H1 (cell line): Measurements from ENCODE around the gene MPRIP. TPM values are rescaled to one million over a fixed set of nuclear protein-coding genes. Genes with fewer than 3 reads are reported as not detected.

Experiments
- CTCF ChIA-PET: fragments of 300-600 bp; sonication (Branson Sonifier 250); formaldehyde crosslinking; loops from one replicate; lab custom pipeline; 2021; ENCODE audit not compliant: partially characterized antibody; lab: Charles Lee
- POLR2A ChIA-PET: fragments of 300-600 bp; sonication (Branson Sonifier 250); formaldehyde crosslinking; loops from one replicate; lab custom pipeline; 2021; ENCODE audit warnings: inconsistent platforms; ENCODE audit not compliant: partially characterized antibody; lab: Charles Lee
- DNase-seq, 2 experiments: peaks; one replicate each; pipeline versions ENCODE4 v3.0.0 to v3.0.0-alpha.2; 2010 to 2022; ENCODE audit warnings: low spot score in 2 of 2, low read depth in 1 of 2, mixed read lengths in 1 of 2
- FAIRE-seq: peaks from 2 replicates; lab custom pipeline; 2011; peaks lifted over from hg19 to GRCh38; lab: Jason Lieb, UNC
- H2AFZ ChIP-seq: 2 replicates; pipeline ENCODE4 v1.8.1; 2012; ENCODE audit warnings: low read length, inconsistent platforms
- H2AK5ac ChIP-seq: 2 replicates; pipeline ENCODE4 v1.6.1; 2013; ENCODE audit warnings: low read depth, low read length
- H2BK120ac ChIP-seq: replicated peaks from 2 replicates; pipeline ENCODE3; 2013; ENCODE audit warnings: low read depth, low read length, inconsistent platforms
- H2BK12ac ChIP-seq: 2 replicates; pipeline ENCODE4 v1.6.1; 2013; ENCODE audit warnings: low read depth, low read length
- H2BK15ac ChIP-seq: 2 replicates; pipeline ENCODE4 v1.6.1; 2013; ENCODE audit warnings: low read length
- H2BK20ac ChIP-seq: 2 replicates; pipeline ENCODE4 v1.6.1; 2013; ENCODE audit warnings: low read length
- H2BK5ac ChIP-seq: 2 replicates; pipeline ENCODE4 v1.6.1; 2013; ENCODE audit warnings: low read depth, low read length
- H3K14ac ChIP-seq: 2 replicates; pipeline ENCODE4 v1.6.1; 2013; ENCODE audit warnings: inconsistent platforms; ENCODE audit not compliant: insufficient read length
- H3K18ac ChIP-seq: 2 replicates; pipeline ENCODE4 v1.6.1; 2013; ENCODE audit warnings: low read length; ENCODE audit errors: extremely low read depth
- H3K23ac ChIP-seq: 2 replicates; pipeline ENCODE4 v1.6.1; 2013; ENCODE audit warnings: inconsistent platforms; ENCODE audit not compliant: insufficient read length
- H3K23me2 ChIP-seq: 2 replicates; pipeline ENCODE4 v1.6.1; 2013; ENCODE audit warnings: low read depth, low read length
- H3K27ac ChIP-seq: 2 replicates; pipeline ENCODE4 v1.6.1; 2011; ENCODE audit warnings: low read depth, low read length, inconsistent platforms
- H3K27me3 ChIP-seq, 4 experiments: replicated peaks in 1 of 4; 1 replicate in 1 of 4; 2 replicates in 3 of 4; pipeline versions ENCODE4 v1.6.1 to v1.8.1; 2011 to 2013; ENCODE audit warnings: low read length in 3 of 4, mild to moderate bottlenecking in 3 of 4, inconsistent platforms in 2 of 4, mixed read lengths in 2 of 4, moderate library complexity in 1 of 4; ENCODE audit not compliant: control insufficient read depth in 3 of 4, insufficient read depth in 3 of 4; ENCODE audit errors: extremely low read depth in 1 of 4
- H3K36me3 ChIP-seq, 4 experiments: 2 replicates each; pipeline versions ENCODE4 v1.6.1 to v1.8.1; 2011 to 2013; ENCODE audit warnings: mild to moderate bottlenecking in 4 of 4, low read length in 3 of 4, moderate library complexity in 2 of 4, control low read depth in 1 of 4, inconsistent platforms in 1 of 4; ENCODE audit not compliant: insufficient read depth in 4 of 4, control insufficient read depth in 2 of 4
- H3K4ac ChIP-seq: replicated peaks from 2 replicates; pipeline ENCODE3; 2013; ENCODE audit warnings: low read length, low read depth, mixed read lengths, inconsistent platforms; ENCODE audit not compliant: insufficient read length
- H3K4me1 ChIP-seq, 4 experiments: replicated peaks in 1 of 4; 1 replicate in 1 of 4; 2 replicates in 3 of 4; pipeline versions ENCODE4 v1.6.1 to v1.8.1; 2011 to 2013; ENCODE audit warnings: low read length in 3 of 4, inconsistent platforms in 2 of 4, mixed read lengths in 1 of 4; ENCODE audit not compliant: insufficient read depth in 4 of 4, control insufficient read depth in 3 of 4
- H3K4me2 ChIP-seq, 2 experiments: 2 replicates each; pipeline versions ENCODE4 v1.6.1 to v1.8.1; 2011 to 2013; ENCODE audit warnings: low read depth in 2 of 2, low read length in 2 of 2, control low read depth in 1 of 2, inconsistent platforms in 1 of 2, mild to moderate bottlenecking in 1 of 2; ENCODE audit not compliant: insufficient read depth in 1 of 2
- H3K4me3 ChIP-seq, 4 experiments: fragments of 200-600, 300-600 bp in 1 of 4; sonication (generic), shearing (Covaris generic), sonication (Bioruptor Twin) in 1 of 4; 2 replicates each; pipeline versions ENCODE4 v1.5.1 to v1.8.1; 2011 to 2016; ENCODE audit warnings: low read length in 4 of 4, low read depth in 3 of 4, control low read depth in 2 of 4, inconsistent platforms in 2 of 4, mild to moderate bottlenecking in 2 of 4, mixed read lengths in 1 of 4, moderate library complexity in 1 of 4; ENCODE audit not compliant: insufficient read depth in 2 of 4; ENCODE audit errors: extremely low read depth in 1 of 4
- H3K56ac ChIP-seq: replicated peaks from 2 replicates; pipeline ENCODE3; 2013; ENCODE audit warnings: low read depth, mild to moderate bottlenecking, mixed read lengths, low read length, inconsistent platforms; ENCODE audit not compliant: insufficient read length
- H3K79me1 ChIP-seq: 2 replicates; pipeline ENCODE4 v1.6.1; 2013; ENCODE audit warnings: low read depth, low read length, control low read depth
- H3K79me2 ChIP-seq, 2 experiments: 2 replicates each; pipeline versions ENCODE4 v1.6.1 to v1.8.1; 2012 to 2013; ENCODE audit warnings: low read length in 2 of 2, mild to moderate bottlenecking in 2 of 2, inconsistent platforms in 1 of 2; ENCODE audit not compliant: insufficient read depth in 2 of 2, control insufficient read depth in 1 of 2
- H3K9ac ChIP-seq, 4 experiments: replicated peaks in 1 of 4; 1 replicate in 1 of 4; 2 replicates in 3 of 4; pipeline versions ENCODE4 v1.6.1 to v1.8.1; 2011 to 2013; ENCODE audit warnings: low read depth in 3 of 4, low read length in 3 of 4, control low read depth in 2 of 4, mild to moderate bottlenecking in 2 of 4, moderate library complexity in 2 of 4, inconsistent platforms in 1 of 4; ENCODE audit errors: extremely low read depth in 1 of 4
- H3K9me3 ChIP-seq, 2 experiments: 2 replicates each; pipeline versions ENCODE4 v1.6.1 to v1.8.1; 2012 to 2013; ENCODE audit warnings: mild to moderate bottlenecking in 2 of 2, moderate library complexity in 2 of 2, control low read depth in 1 of 2, inconsistent platforms in 1 of 2, low read depth in 1 of 2, low read length in 1 of 2, mixed read lengths in 1 of 2; ENCODE audit not compliant: insufficient read depth in 2 of 2
- H4K20me1 ChIP-seq, 2 experiments: replicated peaks in 1 of 2; 2 replicates each; pipeline versions ENCODE3 to v1.8.1; 2011 to 2013; ENCODE audit warnings: inconsistent platforms in 2 of 2, low read length in 2 of 2, mild to moderate bottlenecking in 1 of 2; ENCODE audit not compliant: insufficient read depth in 2 of 2, control insufficient read depth in 1 of 2
- H4K5ac ChIP-seq: 2 replicates; pipeline ENCODE4 v1.6.1; 2013; ENCODE audit warnings: low read length, low read depth, mixed read lengths, inconsistent platforms; ENCODE audit not compliant: insufficient read length
- H4K8ac ChIP-seq: 2 replicates; pipeline ENCODE4 v1.8.0; 2013; ENCODE audit warnings: mild to moderate bottlenecking, moderate library complexity, low read length, inconsistent platforms; ENCODE audit not compliant: insufficient read depth; ENCODE audit errors: extremely low read depth
- H4K91ac ChIP-seq: replicated peaks from 2 replicates; pipeline ENCODE3; 2013; ENCODE audit warnings: low read length, mixed read lengths, inconsistent platforms; ENCODE audit not compliant: insufficient read length
- CEBPB ChIP-seq: IDR thresholded peaks from 2 replicates; pipeline ENCODE4 v1.6.1; 2012; ENCODE audit warnings: low read depth, low read length
- GABPA ChIP-seq: IDR thresholded peaks from 2 replicates; pipeline ENCODE4 v1.6.1; 2011; ENCODE audit warnings: mild to moderate bottlenecking, low read length, moderate library complexity, borderline replicate concordance; ENCODE audit not compliant: insufficient read depth
- GTF2F1 ChIP-seq: IDR thresholded peaks from 2 replicates; pipeline ENCODE4 v1.6.1; 2012; ENCODE audit warnings: low read depth, low read length, improper control_type of control experiment, borderline replicate concordance
- HDAC2 ChIP-seq, 2 experiments: fragments of 300-600 bp in 1 of 2; sonication (generic) in 1 of 2; IDR thresholded peaks; 2 replicates each; pipeline ENCODE4 v1.6.1; 2011 to 2012; ENCODE audit warnings: low read depth in 2 of 2, low read length in 2 of 2, mild to moderate bottlenecking in 2 of 2, moderate library complexity in 2 of 2, borderline replicate concordance in 1 of 2, inconsistent platforms in 1 of 2
- JUN ChIP-seq: IDR thresholded peaks from 2 replicates; pipeline ENCODE4 v1.6.1; 2011; ENCODE audit warnings: low read depth, mild to moderate bottlenecking, improper control_type of control experiment, low read length
- KDM5A ChIP-seq: fragments of 200-600 bp; IDR thresholded peaks from 2 replicates; pipeline ENCODE4 v1.7.1; 2012; ENCODE audit warnings: mild to moderate bottlenecking, low read length, inconsistent platforms, mixed read lengths
- MAX ChIP-seq: IDR thresholded peaks from 2 replicates; pipeline ENCODE4 v1.6.1; 2012; ENCODE audit warnings: inconsistent platforms
- SP2 ChIP-seq: IDR thresholded peaks from 2 replicates; pipeline ENCODE4 v1.6.1; 2012; ENCODE audit warnings: mild to moderate bottlenecking, low read length, inconsistent platforms
- TAF7 ChIP-seq: optimal IDR thresholded peaks from 2 replicates; pipeline ENCODE3; 2011; ENCODE audit warnings: low read depth, mild to moderate bottlenecking, inconsistent platforms, low read length, moderate library complexity, borderline replicate concordance
- WGBS, 2 experiments: shearing (Covaris generic) in 1 of 2; methylation state at CpG; one replicate each; pipeline versions ENCODE4 v1.1.6 to v1.1.7; 2013 to 2015; ENCODE audit warnings: low lambda C conversion rate in 2 of 2, mixed read lengths in 2 of 2, inconsistent platforms in 1 of 2, low coverage in 1 of 2, missing lambda C conversion rate in 1 of 2; ENCODE audit not compliant: insufficient replicate concordance in 2 of 2, insufficient coverage in 1 of 2, insufficient read length in 1 of 2; ENCODE audit errors: extremely low coverage in 1 of 2, missing lambda C conversion rate in 1 of 2; 5-methylcytosine and 5-hydroxymethylcytosine counted together
- polyA plus RNA-seq, 7 experiments: library from polyadenylated mRNA; depleted of rRNA in 3 of 7; stranded (reverse) in 5 of 7; unstranded in 2 of 7; fragments of >200 nt in 5 of 7; fragments of 200-250 nt in 2 of 7; gene quantifications; 1 replicate in 5 of 7; 2 replicates in 1 of 7; 4 replicates in 1 of 7; pipeline versions ENCODE4 v1.2.1 to v1.2.3, GENCODE V29; 2011 to 2013; ENCODE audit warnings: missing spikeins in 2 of 7, mixed read lengths in 2 of 7
- total RNA-seq: library from RNA; stranded (reverse); fragmentation: NEBNext Ultra II Directional; extraction: Animal tissue kit (Norgen Biotek cat#: 25700); gene quantifications from 2 replicates; pipeline ENCODE4 v1.2.1, GENCODE V29; 2021
- TF ChIP-seq, protein P1 (sequence below): IDR thresholded peaks from 2 replicates; pipeline ENCODE4 v1.6.1; 2011; ENCODE audit warnings: low read depth, mild to moderate bottlenecking, low read length; ENCODE audit not compliant: insufficient read depth

MPRIP gene
- total and polyA plus RNA-seq, 2 of the 8 experiments (the other 6 are each of a cell fraction or from before 2014, with no cell fraction given): 48.6 to 146 TPM

GRCh38 chr17:17168401-17168800 lies 126.1 kb downstream of the MPRIP start:
- Histone ChIP-seq H3K9ac (no peak overlapping the region), H3K4me3 (no peak overlapping the region)
- CTCF ChIA-PET: interaction anchor here (0.6 to 6.2 kb wide), 10 partner anchors 10 to 312 kb away, joined by 3 to 44 read pairs (median 3); no protein-coding TSS in a partner anchor

More at GRCh38 chr17:17168401-17168800, 126.1 kb downstream of the MPRIP start:
- H2BK5ac ChIP-seq: no peak overlapping the region
- H3K14ac ChIP-seq: no peak overlapping the region
- no peak overlapping the region for H2AFZ ChIP-seq
- H3K4me1 ChIP-seq: no peaks in the 10 kb centered on the region
- no peak overlapping the region for H3K4me2 ChIP-seq
- H3K79me1 ChIP-seq: no peaks in the 10 kb centered on the region
- no peak overlapping the region for H2BK15ac ChIP-seq
- no peak for TF ChIP-seq GTF2F1
- TF ChIP-seq, protein P1, sequence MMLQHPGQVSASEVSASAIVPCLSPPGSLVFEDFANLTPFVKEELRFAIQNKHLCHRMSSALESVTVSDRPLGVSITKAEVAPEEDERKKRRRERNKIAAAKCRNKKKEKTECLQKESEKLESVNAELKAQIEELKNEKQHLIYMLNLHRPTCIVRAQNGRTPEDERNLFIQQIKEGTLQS: no peak
- TF ChIP-seq KDM5A: no peak
- no peak for TF ChIP-seq TAF7
- TF ChIP-seq SP2: no peak
- TF ChIP-seq JUN: no peak
- no peak for TF ChIP-seq GABPA
- TF ChIP-seq MAX: no peak
- TF ChIP-seq HDAC2 (IDR thresholded peaks at IDR 0.05; ENCODE audit: borderline replicate concordance in 1 of 2, low read depth in 2 of 2, low read length in 2 of 2): no peak
- TF ChIP-seq CEBPB: no peak
- H2AK5ac ChIP-seq: no peak overlapping the region
- peaks cover 2 to 7% of the 10 kb centered on the region in 2 experiments for H4K20me1 ChIP-seq
- no peak overlapping the region for H2BK12ac ChIP-seq
- H4K5ac ChIP-seq: no peak overlapping the region
- DNase-seq: no peak
- H4K8ac ChIP-seq: no peak overlapping the region; the same call in 1 of the 2 replicates
- H3K9me3 ChIP-seq: no peaks in the 10 kb centered on the region
- no peak overlapping the region for H3K4ac ChIP-seq
- no peak overlapping the region for H3K23ac ChIP-seq
- H3K56ac ChIP-seq: no peak overlapping the region
- no peak overlapping the region for H2BK20ac ChIP-seq
- no peaks in the 10 kb centered on the region; a peak in 1 of 7 replicates for H3K27me3 ChIP-seq
- H3K18ac ChIP-seq: no peak overlapping the region
- H4K91ac ChIP-seq: no peak overlapping the region
- WGBS, 2 experiments: 90% methylated on average over 4 of the region's 5 CpGs; no CpG with 5 or more reads in 1 of the 2 experiments
- H3K27ac ChIP-seq: no peak overlapping the region
- no peaks in the 10 kb centered on the region for H3K23me2 ChIP-seq
- H3K79me2 ChIP-seq: no peaks in the 10 kb centered on the region
- POLR2A ChIA-PET: no interaction called here
- FAIRE-seq: no peak
- H2BK120ac ChIP-seq: no peak overlapping the region
- H3K36me3 ChIP-seq: peaks cover 0 to 14% (median 4%) of the 10 kb centered on the region in 4 experiments; a peak in 7 of 8 replicates
